ENCODE results near the gene EIF3I.
A peak's percentile ranks its signal among the peaks of the same experiment; 100 is the strongest.

The EIF3I gene

GRCh38 chr1:32198237-32199042 is 23.8 kb upstream of the EIF3I start:
- DNase-seq, result no peak

GRCh38 chr1:32199043-32199716 is 23.0 kb upstream of the EIF3I start:
- DNase-seq, result no peak

GRCh38 chr1:32199717-32200072 is 22.5 kb upstream of the EIF3I start:
- peak in 23 of 56 donors; percentile 4 to 52 (median 28) for DNase-seq

- DNase-seq, result peak in 51 of 56 donors; percentile 21 to 81 (median 49)
These were observed 21.8 kb upstream of the EIF3I start, which contains the start of gene CCDC28B for GRCh38 chr1:32200226-32201010. Gene CCDC28B, plus strand, starts transcription at chr1:32200595. Its CDS starts 1,341 bp downstream, at chr1:32201936.

GRCh38 chr1:32201011-32201855 is 21.0 kb upstream of the EIF3I start:
- DNase-seq, result peak in 46 of 56 donors; percentile 15 to 84 (median 49)

- DNase-seq, result peak in 3 of 56 donors; percentile 22 to 36 (median 33)
These were observed 17.3 kb upstream of the EIF3I start for GRCh38 chr1:32204943-32205361.

- peak in 55 of 56 donors; percentile 27 to 91 (median 76) for DNase-seq
These were observed 16.5 kb upstream of the EIF3I start, which contains the start of gene IQCC for GRCh38 chr1:32205401-32206370. Gene IQCC, plus strand, starts transcription at chr1:32205671. Its CDS starts 11 bp downstream, at chr1:32205682.

GRCh38 chr1:32208469-32208868 is 13.7 kb upstream of the EIF3I start:
- DNase-seq, result no peak

GRCh38 chr1:32208891-32209328 is 13.3 kb upstream of the EIF3I start, which contains the start of gene DCDC2B:
Gene DCDC2B, plus strand, starts transcription at chr1:32209089. Its CDS starts 5 bp downstream, at chr1:32209094.
- DNase-seq, result peak in 10 of 56 donors; percentile 6 to 29 (median 16)

- peak in 37 of 56 donors; percentile 4 to 71 (median 32) for DNase-seq
These were observed 6.4 kb upstream of the EIF3I start for GRCh38 chr1:32215629-32216480.

GRCh38 chr1:32216566-32216965 is 5.6 kb upstream of the EIF3I start:
- no peak for DNase-seq

- no peak for DNase-seq
These were observed 3.2 kb upstream of the EIF3I start for GRCh38 chr1:32219022-32219421.

GRCh38 chr1:32220746-32221580 is 1.2 kb upstream of the EIF3I start:
- DNase-seq, result no peak

GRCh38 chr1:32221581-32221979 is 627 bp upstream of the EIF3I start:
- no peak for DNase-seq

- no peak for DNase-seq
These were observed 1.5 kb downstream of the EIF3I start for GRCh38 chr1:32223683-32224082.

- no peak for DNase-seq
These were observed 2.1 kb downstream of the EIF3I start for GRCh38 chr1:32224285-32224684.

- no peak for DNase-seq
These were observed 6.6 kb downstream of the EIF3I start for GRCh38 chr1:32228771-32229170.
